Measurements from ENCODE around the gene DLGAP5. TPM values are rescaled to one million over a fixed set of nuclear protein-coding genes. Genes with fewer than 3 reads are reported as not detected.

Gene DLGAP5
- total RNA-seq, 3 donors from 2014 or later, result under 0.01 to 1.8 (median 0.15) TPM

- intact Hi-C loops (cut with DNase I; ENCODE audit: low total_unique reads), result no loop called here
Observed at GRCh38 chr14:55120571-55121495, 70.6 kb downstream of the DLGAP5 start.

GRCh38 chr14:55118761-55119160, 72.6 kb downstream of the DLGAP5 start:
- no peak for DNase-seq (ENCODE audit: low spot score in 2 of 2)
- TF ChIP-seq POLR2AphosphoS5 (IDR thresholded peaks at IDR 0.05) (no peak), POLR2A (IDR thresholded peaks at IDR 0.05) (no peak)
- no peaks in the 10 kb centered on the region for H3K9me3 ChIP-seq
- intact Hi-C loops (cut with DNase I; ENCODE audit: low total_unique reads), result no loop called here
- peaks cover 9 to 17% of the 10 kb centered on the region in 2 donors for H3K4me1 ChIP-seq
- no peaks in the 10 kb centered on the region for H3K27me3 ChIP-seq
- H3K27ac ChIP-seq, result peak overlapping the region; percentile 76
- H3K36me3 ChIP-seq, result no peaks in the 10 kb centered on the region
- no peak overlapping the region for H3K4me3 ChIP-seq

More at GRCh38 chr14:55120571-55121495, 70.6 kb downstream of the DLGAP5 start:
- Histone ChIP-seq H3K36me3 (no peaks in the 10 kb centered on the region), H3K9me3 (no peaks in the 10 kb centered on the region), H3K4me3 (no peak overlapping the region), H3K27me3 (no peaks in the 10 kb centered on the region), H3K27ac (peak overlapping the region in 1 of 2 donors; percentile 25), H3K4me1 (peaks cover 9 to 17% of the 10 kb centered on the region in 2 donors)
- TF ChIP-seq POLR2A (IDR thresholded peaks at IDR 0.05) (no peak), CTCF (IDR thresholded peaks at IDR 0.05) (no peak), POLR2AphosphoS5 (IDR thresholded peaks at IDR 0.05) (no peak)
- DNase-seq (ENCODE audit: low spot score in 2 of 2), result no peak

GRCh38 chr14:55117803-55118441, 73.5 kb downstream of the DLGAP5 start:
- TF ChIP-seq POLR2A (IDR thresholded peaks at IDR 0.05) (no peak), POLR2AphosphoS5 (IDR thresholded peaks at IDR 0.05) (no peak), CTCF (IDR thresholded peaks at IDR 0.05) (no peak)

GRCh38 chr14:55116246-55117030, 74.9 kb downstream of the DLGAP5 start:
- Histone ChIP-seq H3K36me3 (no peaks in the 10 kb centered on the region), H3K4me3 (no peak overlapping the region), H3K27me3 (no peaks in the 10 kb centered on the region), H3K9me3 (no peaks in the 10 kb centered on the region), H3K27ac (no peak overlapping the region), H3K4me1 (no peaks in the 10 kb centered on the region)
- TF ChIP-seq POLR2A (IDR thresholded peaks at IDR 0.05) (no peak), CTCF (IDR thresholded peaks at IDR 0.05) (no peak), POLR2AphosphoS5 (IDR thresholded peaks at IDR 0.05) (no peak)
- intact Hi-C loops (cut with DNase I; ENCODE audit: low total_unique reads), result no loop called here
- DNase-seq (ENCODE audit: low spot score in 2 of 2), result no peak

More at GRCh38 chr14:55117803-55118441, 73.5 kb downstream of the DLGAP5 start:
- no peaks in the 10 kb centered on the region for H3K27me3 ChIP-seq
- peaks cover 5 to 13% of the 10 kb centered on the region in 2 donors for H3K4me1 ChIP-seq
- no peak for DNase-seq (ENCODE audit: low spot score in 2 of 2)
- intact Hi-C loops (cut with DNase I; ENCODE audit: low total_unique reads), result no loop called here
- no peaks in the 10 kb centered on the region for H3K9me3 ChIP-seq
- peak overlapping the region; percentile 76 for H3K27ac ChIP-seq
- H3K36me3 ChIP-seq, result no peaks in the 10 kb centered on the region
- H3K4me3 ChIP-seq, result no peak overlapping the region

- Histone ChIP-seq H3K4me1 (no peaks in the 10 kb centered on the region), H3K9me3 (no peaks in the 10 kb centered on the region), H3K4me3 (no peak overlapping the region), H3K27me3 (no peaks in the 10 kb centered on the region), H3K36me3 (no peaks in the 10 kb centered on the region), H3K27ac (no peak overlapping the region)
- no peak for DNase-seq (ENCODE audit: low spot score in 2 of 2)
- intact Hi-C loops (cut with DNase I; ENCODE audit: low total_unique reads), result no loop called here
- TF ChIP-seq POLR2AphosphoS5 (IDR thresholded peaks at IDR 0.05) (no peak), CTCF (IDR thresholded peaks at IDR 0.05) (no peak), POLR2A (IDR thresholded peaks at IDR 0.05) (no peak)
Observed at GRCh38 chr14:55115861-55116245, 75.5 kb downstream of the DLGAP5 start.
